ENCODE data around the gene SKOR2. TPM values are rescaled to one million over a fixed set of nuclear protein-coding genes. Genes with fewer than 3 reads are reported as not detected.
A peak's percentile ranks its signal among the peaks of the same experiment; 100 is the strongest.

SKOR2 gene
- total and polyA plus RNA-seq, 9 of the 15 experiments (the other 6 are each of a cell fraction or from before 2014, with no cell fraction given) = not detected

- TF ChIP-seq FOXM1 (IDR thresholded peaks at IDR 0.05; ENCODE audit: low read depth) (no peak), FOXM1 (CRISPR knock-in tag; IDR thresholded peaks at IDR 0.05; ENCODE audit: low read depth) (no peak), ZNF224 (CRISPR knock-in tag; IDR thresholded peaks at IDR 0.05) (no peak), PREB (CRISPR knock-in tag; IDR thresholded peaks at IDR 0.05) (no peak), SMARCA4 (IDR thresholded peaks at IDR 0.05) (peak; percentile 60; the same call in 1 of the 2 replicates), FOS (IDR thresholded peaks at IDR 0.05; ENCODE audit: extremely low read depth, insufficient read length) (no peak), ZNF311 (CRISPR knock-in tag; IDR thresholded peaks at IDR 0.05) (no peak), E2F3 (CRISPR knock-in tag; IDR thresholded peaks at IDR 0.05) (no peak), NFIX (CRISPR knock-in tag; IDR thresholded peaks at IDR 0.05; ENCODE audit: low read depth) (0 out of 2 replicates have a peak, but pooled peaks have one; percentile 15), HNRNPL (IDR thresholded peaks at IDR 0.05; ENCODE audit: low read depth, low read length) (no peak), NCOR1 (IDR thresholded peaks at IDR 0.05) (0 out of 2 replicates have a peak, but pooled peaks have one; percentile 10), BRCA1 (IDR thresholded peaks at IDR 0.05) (no peak), BRCA1 (CRISPR knock-in tag; IDR thresholded peaks at IDR 0.05) (no peak), ZNF408 (CRISPR knock-in tag; IDR thresholded peaks at IDR 0.05; ENCODE audit: low read depth) (no peak), NR1H2 (CRISPR knock-in tag; IDR thresholded peaks at IDR 0.05) (no peak), CBFA2T3 (IDR thresholded peaks at IDR 0.05) (peak; percentile 48; the same call in 1 of the 2 replicates), SMAD2 (IDR thresholded peaks at IDR 0.05; ENCODE audit: low read depth, low read length) (no peak), HOXB6 (CRISPR knock-in tag; IDR thresholded peaks at IDR 0.05; ENCODE audit: borderline replicate concordance) (no peak), MEF2A (IDR thresholded peaks at IDR 0.05; ENCODE audit: control insufficient read depth, low read depth, low read length) (no peak), C11orf30 (IDR thresholded peaks at IDR 0.05; ENCODE audit: low read depth) (peak; percentile 95), POU5F1 (IDR thresholded peaks at IDR 0.05; ENCODE audit: borderline replicate concordance, low read depth, low read length, partially characterized antibody) (no peak), HIVEP1 (CRISPR knock-in tag; IDR thresholded peaks at IDR 0.05) (no peak)
- TF ChIP-seq, protein P1, sequence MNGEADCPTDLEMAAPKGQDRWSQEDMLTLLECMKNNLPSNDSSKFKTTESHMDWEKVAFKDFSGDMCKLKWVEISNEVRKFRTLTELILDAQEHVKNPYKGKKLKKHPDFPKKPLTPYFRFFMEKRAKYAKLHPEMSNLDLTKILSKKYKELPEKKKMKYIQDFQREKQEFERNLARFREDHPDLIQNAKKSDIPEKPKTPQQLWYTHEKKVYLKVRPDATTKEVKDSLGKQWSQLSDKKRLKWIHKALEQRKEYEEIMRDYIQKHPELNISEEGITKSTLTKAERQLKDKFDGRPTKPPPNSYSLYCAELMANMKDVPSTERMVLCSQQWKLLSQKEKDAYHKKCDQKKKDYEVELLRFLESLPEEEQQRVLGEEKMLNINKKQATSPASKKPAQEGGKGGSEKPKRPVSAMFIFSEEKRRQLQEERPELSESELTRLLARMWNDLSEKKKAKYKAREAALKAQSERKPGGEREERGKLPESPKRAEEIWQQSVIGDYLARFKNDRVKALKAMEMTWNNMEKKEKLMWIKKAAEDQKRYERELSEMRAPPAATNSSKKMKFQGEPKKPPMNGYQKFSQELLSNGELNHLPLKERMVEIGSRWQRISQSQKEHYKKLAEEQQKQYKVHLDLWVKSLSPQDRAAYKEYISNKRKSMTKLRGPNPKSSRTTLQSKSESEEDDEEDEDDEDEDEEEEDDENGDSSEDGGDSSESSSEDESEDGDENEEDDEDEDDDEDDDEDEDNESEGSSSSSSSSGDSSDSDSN (IDR thresholded peaks at IDR 0.05; ENCODE audit: borderline replicate concordance in 1 of 2, low read depth in 2 of 2, low read length in 2 of 2) = no peak
- TF ChIP-seq, protein P2, sequence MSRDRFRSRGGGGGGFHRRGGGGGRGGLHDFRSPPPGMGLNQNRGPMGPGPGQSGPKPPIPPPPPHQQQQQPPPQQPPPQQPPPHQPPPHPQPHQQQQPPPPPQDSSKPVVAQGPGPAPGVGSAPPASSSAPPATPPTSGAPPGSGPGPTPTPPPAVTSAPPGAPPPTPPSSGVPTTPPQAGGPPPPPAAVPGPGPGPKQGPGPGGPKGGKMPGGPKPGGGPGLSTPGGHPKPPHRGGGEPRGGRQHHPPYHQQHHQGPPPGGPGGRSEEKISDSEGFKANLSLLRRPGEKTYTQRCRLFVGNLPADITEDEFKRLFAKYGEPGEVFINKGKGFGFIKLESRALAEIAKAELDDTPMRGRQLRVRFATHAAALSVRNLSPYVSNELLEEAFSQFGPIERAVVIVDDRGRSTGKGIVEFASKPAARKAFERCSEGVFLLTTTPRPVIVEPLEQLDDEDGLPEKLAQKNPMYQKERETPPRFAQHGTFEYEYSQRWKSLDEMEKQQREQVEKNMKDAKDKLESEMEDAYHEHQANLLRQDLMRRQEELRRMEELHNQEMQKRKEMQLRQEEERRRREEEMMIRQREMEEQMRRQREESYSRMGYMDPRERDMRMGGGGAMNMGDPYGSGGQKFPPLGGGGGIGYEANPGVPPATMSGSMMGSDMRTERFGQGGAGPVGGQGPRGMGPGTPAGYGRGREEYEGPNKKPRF (IDR thresholded peaks at IDR 0.05; ENCODE audit: low read depth, low read length) = no peak
These were observed 66.9 kb downstream of the SKOR2 start (continued) for GRCh38 chr18:47184419-47185050.
